Liver (tissue), 3 donors: ENCODE measurements around the gene GUCY1A1.

ENCODE experiments used
- ATF3 ChIP-seq: IDR thresholded peaks from 2 replicates; pipeline ENCODE4 v1.6.1; 2016; ENCODE audit warnings: antibody characterized with exemption
- EGR1 ChIP-seq, 2 donors: IDR thresholded peaks; 2 replicates each; pipeline ENCODE4 v1.6.1; 2016 to 2018; ENCODE audit warnings: antibody characterized with exemption in 2 of 2, low read depth in 2 of 2
- HNF4G ChIP-seq: IDR thresholded peaks from 2 replicates; pipeline ENCODE4 v1.6.1; 2016; ENCODE audit warnings: antibody characterized with exemption
- JUND ChIP-seq, 2 donors: IDR thresholded peaks; 2 replicates each; pipeline ENCODE4 v1.6.1; 2016; ENCODE audit warnings: antibody characterized with exemption in 2 of 2
- RAD21 ChIP-seq, 2 donors: IDR thresholded peaks; 2 replicates each; pipeline ENCODE4 v1.6.1; 2016; ENCODE audit warnings: antibody characterized with exemption in 2 of 2, mild to moderate bottlenecking in 2 of 2
- TAF1 ChIP-seq: conservative IDR thresholded peaks from 2 replicates; pipeline ENCODE4 v1.6.1; 2016; ENCODE audit warnings: antibody characterized with exemption, mild to moderate bottlenecking
- TF ChIP-seq, protein P1 (sequence below): fragments of 150-350 bp; IDR thresholded peaks from 2 replicates; pipeline ENCODE4 v1.5.1; 2017; ENCODE audit warnings: improper control_type of control experiment, low read depth, low read length; ENCODE audit not compliant: missing input control
- donor health status: healthy.
- donor health status: healthy.

DNA sequence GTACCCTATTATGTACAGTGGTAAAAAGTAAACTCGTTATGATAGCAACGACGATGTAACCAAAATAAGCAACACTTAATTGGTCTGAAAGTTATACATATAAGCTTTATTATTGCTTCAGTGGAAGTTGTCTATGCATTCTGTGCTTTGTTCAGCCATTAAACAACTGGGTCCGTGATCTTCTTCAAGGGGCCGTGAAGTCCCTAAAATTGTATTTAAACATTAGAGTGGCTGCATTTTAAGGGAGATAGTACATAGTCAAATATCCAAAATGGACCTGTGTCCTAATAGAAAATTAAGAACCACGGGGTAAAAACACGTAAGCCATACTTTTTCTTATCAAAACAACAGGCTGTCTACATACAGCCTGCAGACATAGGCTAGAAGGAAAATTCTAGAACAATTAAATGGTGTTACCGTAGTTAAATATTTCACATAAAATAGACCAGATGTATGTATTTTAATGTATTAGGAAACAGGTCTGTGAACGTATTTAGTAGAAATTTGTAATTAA is 2.1 kb downstream of the GUCY1A1 start:
- TF ChIP-seq, protein P1, sequence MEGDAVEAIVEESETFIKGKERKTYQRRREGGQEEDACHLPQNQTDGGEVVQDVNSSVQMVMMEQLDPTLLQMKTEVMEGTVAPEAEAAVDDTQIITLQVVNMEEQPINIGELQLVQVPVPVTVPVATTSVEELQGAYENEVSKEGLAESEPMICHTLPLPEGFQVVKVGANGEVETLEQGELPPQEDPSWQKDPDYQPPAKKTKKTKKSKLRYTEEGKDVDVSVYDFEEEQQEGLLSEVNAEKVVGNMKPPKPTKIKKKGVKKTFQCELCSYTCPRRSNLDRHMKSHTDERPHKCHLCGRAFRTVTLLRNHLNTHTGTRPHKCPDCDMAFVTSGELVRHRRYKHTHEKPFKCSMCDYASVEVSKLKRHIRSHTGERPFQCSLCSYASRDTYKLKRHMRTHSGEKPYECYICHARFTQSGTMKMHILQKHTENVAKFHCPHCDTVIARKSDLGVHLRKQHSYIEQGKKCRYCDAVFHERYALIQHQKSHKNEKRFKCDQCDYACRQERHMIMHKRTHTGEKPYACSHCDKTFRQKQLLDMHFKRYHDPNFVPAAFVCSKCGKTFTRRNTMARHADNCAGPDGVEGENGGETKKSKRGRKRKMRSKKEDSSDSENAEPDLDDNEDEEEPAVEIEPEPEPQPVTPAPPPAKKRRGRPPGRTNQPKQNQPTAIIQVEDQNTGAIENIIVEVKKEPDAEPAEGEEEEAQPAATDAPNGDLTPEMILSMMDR = no peak
- TF ChIP-seq ATF3 (no peak), JUND (IDR thresholded peaks at IDR 0.05) (no peak), TAF1 (no peak), EGR1 (IDR thresholded peaks at IDR 0.05; ENCODE audit: low read depth in 2 of 2) (no peak), HNF4G (no peak), RAD21 (IDR thresholded peaks at IDR 0.05) (no peak)
